Measurements from ENCODE around the gene MAP4K3.
"Not testable (repeated sequence)": the region's sequence is repeated elsewhere in the genome, so short reads cannot be mapped to it uniquely, and the experiment has no call there.

Gene MAP4K3

DNA sequence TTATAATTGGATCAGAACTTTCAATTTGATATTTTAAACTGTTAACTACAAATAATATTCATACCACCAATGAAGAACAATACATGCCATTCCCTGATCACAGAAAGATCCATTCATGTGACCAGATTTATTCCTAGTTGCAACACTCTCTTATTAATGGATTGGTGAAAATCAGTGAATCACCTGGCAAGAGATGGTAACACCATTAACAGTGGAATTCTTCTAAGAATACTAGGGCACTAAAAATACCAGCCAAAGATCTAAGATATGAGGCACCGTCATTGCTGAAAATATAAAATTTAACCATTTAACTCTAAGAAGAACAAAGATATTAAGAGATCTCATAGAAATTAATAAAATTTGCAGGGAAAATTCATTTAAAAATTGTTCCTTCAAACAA is 58.1 kb downstream of the MAP4K3 start:
- no peaks in the 10 kb centered on the region for H3K4me1 ChIP-seq (ENCODE audit: control insufficient read depth, insufficient read depth, low read length, poor library complexity, severe bottlenecking)
- H3K4me3 ChIP-seq (ENCODE audit: insufficient read depth, low read depth, low read length, poor library complexity, severe bottlenecking) = no peak overlapping the region
- H3K27me3 ChIP-seq (replicated peaks; ENCODE audit: control insufficient read depth, insufficient read depth, low read length, poor library complexity, severe bottlenecking) = no peaks in the 10 kb centered on the region
- H3K36me3 ChIP-seq (ENCODE audit: control insufficient read depth, insufficient read depth, low read length) = no peaks in the 10 kb centered on the region
- no peak for DNase-seq
- no peak overlapping the region for H3K27ac ChIP-seq (ENCODE audit: insufficient read depth, low read length, poor library complexity, severe bottlenecking)
- no peaks in the 10 kb centered on the region for H3K9me3 ChIP-seq (ENCODE audit: control insufficient read depth, low read length)

DNA sequence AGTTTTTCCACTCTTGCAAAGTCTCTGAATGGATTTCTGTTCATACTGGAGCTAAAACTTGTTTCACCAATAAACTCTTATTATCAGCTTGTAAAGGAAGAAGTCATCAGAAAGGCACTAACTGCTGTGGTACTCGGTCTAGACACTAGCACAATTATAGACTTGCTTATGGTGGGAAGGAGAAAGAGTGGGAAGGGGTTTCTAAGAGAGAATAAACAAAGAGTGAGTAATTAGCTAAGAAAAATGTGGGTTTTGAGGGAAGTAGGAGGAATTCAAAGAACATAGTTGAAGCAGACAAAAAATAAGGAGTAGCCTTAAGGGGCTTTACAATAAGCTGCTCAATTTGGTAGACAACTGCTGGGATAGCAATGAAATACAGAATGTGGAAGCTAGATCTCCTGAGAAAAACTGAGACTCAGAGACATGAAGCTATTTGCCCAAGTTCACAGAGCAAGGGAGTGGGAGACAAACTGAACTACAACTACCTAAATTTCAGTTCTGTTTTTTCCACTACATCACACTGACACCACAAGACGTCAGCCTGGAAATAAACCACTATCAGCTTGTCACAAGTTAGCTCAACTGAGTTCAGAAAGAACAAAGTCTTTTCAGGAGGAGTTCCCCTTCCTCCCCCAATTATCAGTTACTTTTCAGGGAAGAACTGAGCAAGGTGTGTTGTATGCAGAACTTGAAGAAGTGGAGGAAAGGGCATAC is 59.7 kb downstream of the MAP4K3 start:
- Histone ChIP-seq H3K27ac (ENCODE audit: insufficient read depth, low read length, poor library complexity, severe bottlenecking) (no peak overlapping the region), H3K4me1 (ENCODE audit: control insufficient read depth, insufficient read depth, low read length, poor library complexity, severe bottlenecking) (no peaks in the 10 kb centered on the region), H3K27me3 (replicated peaks; ENCODE audit: control insufficient read depth, insufficient read depth, low read length, poor library complexity, severe bottlenecking) (no peaks in the 10 kb centered on the region), H3K9me3 (ENCODE audit: control insufficient read depth, low read length) (no peaks in the 10 kb centered on the region), H3K36me3 (ENCODE audit: control insufficient read depth, insufficient read depth, low read length) (no peaks in the 10 kb centered on the region), H3K4me3 (ENCODE audit: insufficient read depth, low read depth, low read length, poor library complexity, severe bottlenecking) (no peak overlapping the region)
- no peak for DNase-seq

DNA sequence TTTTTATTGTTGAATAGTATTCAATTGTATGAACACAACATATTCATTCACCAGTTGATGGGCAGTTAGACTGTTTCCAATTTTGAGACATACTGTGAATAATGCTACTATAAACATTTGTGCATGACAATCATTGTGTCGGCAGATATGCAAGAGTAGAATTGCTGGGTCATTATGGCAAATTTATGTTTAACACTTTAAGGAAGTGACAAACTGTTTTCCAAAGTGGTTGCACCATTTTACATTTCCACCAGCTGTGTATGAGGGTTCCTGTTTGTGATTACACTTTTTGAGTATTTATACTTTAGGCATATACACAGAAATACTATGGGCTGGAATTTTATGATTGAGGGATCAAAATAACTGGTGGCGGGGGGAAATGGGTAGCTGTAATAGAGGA is 61.2 kb downstream of the MAP4K3 start:
- Histone ChIP-seq H3K4me3 (ENCODE audit: insufficient read depth, low read depth, low read length, poor library complexity, severe bottlenecking) (no peak overlapping the region), H3K9me3 (ENCODE audit: control insufficient read depth, low read length) (no peaks in the 10 kb centered on the region), H3K27me3 (replicated peaks; ENCODE audit: control insufficient read depth, insufficient read depth, low read length, poor library complexity, severe bottlenecking) (no peaks in the 10 kb centered on the region), H3K36me3 (ENCODE audit: control insufficient read depth, insufficient read depth, low read length) (no peaks in the 10 kb centered on the region), H3K4me1 (ENCODE audit: control insufficient read depth, insufficient read depth, low read length, poor library complexity, severe bottlenecking) (no peaks in the 10 kb centered on the region), H3K27ac (ENCODE audit: insufficient read depth, low read length, poor library complexity, severe bottlenecking) (no peak overlapping the region)
- no peak for DNase-seq

DNA sequence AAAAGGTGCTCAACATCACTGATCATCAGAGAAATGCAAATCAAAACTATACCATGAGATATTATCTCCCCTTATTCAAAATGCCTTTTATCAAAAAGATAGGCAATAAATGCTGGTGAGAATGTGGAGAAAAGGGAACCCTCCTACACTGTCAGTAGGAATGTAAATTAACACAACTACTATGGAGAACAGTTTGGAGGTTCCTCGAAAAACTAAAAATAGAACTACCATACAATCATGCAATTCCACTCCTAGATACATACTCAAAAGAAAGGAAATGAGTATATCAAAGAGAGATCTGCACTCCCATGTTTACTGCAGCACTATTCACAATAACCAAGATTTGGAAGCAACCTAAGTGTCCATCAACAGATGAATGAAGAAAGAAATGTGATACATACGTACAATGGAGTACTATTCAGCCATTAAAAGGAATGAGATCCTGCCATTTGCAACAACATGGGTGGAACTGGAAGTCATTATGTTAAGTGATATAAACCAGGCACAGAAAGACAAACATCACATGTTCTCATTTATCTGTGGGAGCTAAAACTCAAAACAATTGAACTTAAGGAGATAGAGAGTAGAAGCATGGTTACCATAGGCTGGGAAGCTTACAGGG is 63.8 kb downstream of the MAP4K3 start:
- DNase-seq = no peak
- H3K9me3 ChIP-seq (ENCODE audit: control insufficient read depth, low read length) = no peaks in the 10 kb centered on the region
- H3K4me3 ChIP-seq (ENCODE audit: insufficient read depth, low read depth, low read length, poor library complexity, severe bottlenecking) = no peak overlapping the region
- H3K36me3 ChIP-seq (ENCODE audit: control insufficient read depth, insufficient read depth, low read length) = no peaks in the 10 kb centered on the region
- no peaks in the 10 kb centered on the region for H3K27me3 ChIP-seq (replicated peaks; ENCODE audit: control insufficient read depth, insufficient read depth, low read length, poor library complexity, severe bottlenecking)
- H3K4me1 ChIP-seq (ENCODE audit: control insufficient read depth, insufficient read depth, low read length, poor library complexity, severe bottlenecking) = no peaks in the 10 kb centered on the region
- H3K27ac ChIP-seq (ENCODE audit: insufficient read depth, low read length, poor library complexity, severe bottlenecking) = no peak overlapping the region

DNA sequence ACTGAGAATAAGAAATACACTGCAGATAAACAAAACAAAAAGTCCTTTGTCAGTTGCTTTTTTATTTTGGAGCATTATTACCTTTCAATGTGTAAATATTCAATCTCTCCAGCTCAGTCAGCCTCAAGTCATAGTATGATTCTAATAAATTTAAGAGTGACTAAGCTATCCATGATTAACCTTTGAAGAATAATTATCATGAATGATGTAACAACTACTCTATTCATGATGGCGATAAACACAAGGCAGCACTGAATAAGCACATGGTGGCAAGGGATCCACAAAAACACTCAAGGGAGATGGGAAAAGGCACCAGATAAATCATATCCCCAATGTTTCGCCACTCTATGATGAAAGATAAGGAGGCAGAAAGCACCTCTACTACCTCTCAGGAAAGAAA is 67.0 kb downstream of the MAP4K3 start:
- H3K4me3 ChIP-seq (ENCODE audit: insufficient read depth, low read depth, low read length, poor library complexity, severe bottlenecking) = no peak overlapping the region
- H3K27ac ChIP-seq (ENCODE audit: insufficient read depth, low read length, poor library complexity, severe bottlenecking) = no peak overlapping the region
- H3K27me3 ChIP-seq (replicated peaks; ENCODE audit: control insufficient read depth, insufficient read depth, low read length, poor library complexity, severe bottlenecking) = no peaks in the 10 kb centered on the region
- no peaks in the 10 kb centered on the region for H3K9me3 ChIP-seq (ENCODE audit: control insufficient read depth, low read length)
- DNase-seq = no peak
- H3K36me3 ChIP-seq (ENCODE audit: control insufficient read depth, insufficient read depth, low read length) = no peaks in the 10 kb centered on the region
- no peaks in the 10 kb centered on the region for H3K4me1 ChIP-seq (ENCODE audit: control insufficient read depth, insufficient read depth, low read length, poor library complexity, severe bottlenecking)

DNA sequence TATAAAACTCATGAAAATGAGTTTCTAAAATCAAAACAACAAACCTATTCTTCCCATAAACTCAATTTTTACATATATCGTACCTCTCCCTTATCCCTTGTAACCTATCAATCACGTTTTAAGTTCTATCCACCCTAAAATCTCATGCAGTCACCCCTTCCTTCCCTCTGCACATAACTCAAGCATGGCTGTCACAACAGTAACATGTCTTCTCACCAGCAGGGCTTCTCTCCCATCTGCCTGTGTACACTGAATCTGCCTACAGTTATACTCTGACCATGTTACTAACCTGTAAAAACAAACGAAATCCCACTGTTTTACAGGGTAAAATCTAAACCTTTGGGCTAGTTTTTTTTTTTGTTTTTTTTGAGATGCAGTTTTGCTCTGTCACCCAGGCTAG is 68.2 kb downstream of the MAP4K3 start:
- H3K4me3 ChIP-seq (ENCODE audit: insufficient read depth, low read depth, low read length, poor library complexity, severe bottlenecking) = no peak overlapping the region

DNA sequence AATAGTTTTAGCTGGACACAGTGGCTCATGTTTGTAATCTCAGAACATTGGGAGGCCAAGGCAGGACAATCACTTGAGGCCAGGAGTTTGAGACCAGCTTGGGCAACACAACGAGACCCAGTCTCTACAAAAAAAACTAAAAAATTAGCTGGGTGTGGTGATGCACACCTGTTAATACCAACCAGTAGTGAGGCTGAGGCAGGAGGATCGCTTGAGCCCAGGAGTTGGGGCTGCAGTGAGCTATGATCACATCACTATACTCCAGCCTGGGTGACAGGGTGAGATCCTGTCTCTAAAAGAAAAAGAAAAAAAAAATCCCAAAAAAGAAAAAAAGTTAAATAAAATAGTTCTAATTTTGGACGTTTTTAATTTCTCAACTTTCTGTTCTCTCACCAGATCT is 68.7 kb downstream of the MAP4K3 start:
- no peak for DNase-seq
- Histone ChIP-seq H3K4me3 (ENCODE audit: insufficient read depth, low read depth, low read length, poor library complexity, severe bottlenecking) (no peak overlapping the region), H3K27me3 (replicated peaks; ENCODE audit: control insufficient read depth, insufficient read depth, low read length, poor library complexity, severe bottlenecking) (no peaks in the 10 kb centered on the region), H3K9me3 (ENCODE audit: control insufficient read depth, low read length) (no peaks in the 10 kb centered on the region), H3K27ac (ENCODE audit: insufficient read depth, low read length, poor library complexity, severe bottlenecking) (no peak overlapping the region), H3K4me1 (ENCODE audit: control insufficient read depth, insufficient read depth, low read length, poor library complexity, severe bottlenecking) (no peaks in the 10 kb centered on the region), H3K36me3 (ENCODE audit: control insufficient read depth, insufficient read depth, low read length) (no peaks in the 10 kb centered on the region)

More for the DNA sequence above, 68.2 kb downstream of the MAP4K3 start:
- DNase-seq = no peak
- H3K36me3 ChIP-seq (ENCODE audit: control insufficient read depth, insufficient read depth, low read length) = no peaks in the 10 kb centered on the region
- no peak overlapping the region for H3K27ac ChIP-seq (ENCODE audit: insufficient read depth, low read length, poor library complexity, severe bottlenecking)
- no peaks in the 10 kb centered on the region for H3K9me3 ChIP-seq (ENCODE audit: control insufficient read depth, low read length)
- H3K4me1 ChIP-seq (ENCODE audit: control insufficient read depth, insufficient read depth, low read length, poor library complexity, severe bottlenecking) = no peaks in the 10 kb centered on the region
- H3K27me3 ChIP-seq (replicated peaks; ENCODE audit: control insufficient read depth, insufficient read depth, low read length, poor library complexity, severe bottlenecking) = no peaks in the 10 kb centered on the region

DNA sequence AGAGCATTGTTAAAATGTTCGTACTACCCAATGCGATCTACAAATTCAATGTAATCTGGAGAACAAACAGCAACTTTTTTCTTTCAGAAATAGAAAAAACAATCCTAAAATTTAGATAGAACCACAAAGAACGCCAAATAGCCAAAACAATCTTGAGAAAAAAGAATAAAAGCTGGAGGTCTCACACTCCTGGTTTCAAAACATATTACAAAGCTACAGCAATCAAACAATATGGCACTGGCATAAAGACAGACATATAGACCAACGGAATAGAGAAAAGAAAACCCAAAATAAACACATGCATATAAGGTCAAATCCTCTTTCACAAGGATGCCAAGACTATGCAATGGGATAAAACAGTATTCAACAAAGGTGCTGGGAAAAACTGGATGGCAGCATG is 74.5 kb downstream of the MAP4K3 start:
- DNase-seq = no peak
- Histone ChIP-seq H3K27ac (ENCODE audit: insufficient read depth, low read length, poor library complexity, severe bottlenecking) (no peak overlapping the region), H3K27me3 (replicated peaks; ENCODE audit: control insufficient read depth, insufficient read depth, low read length, poor library complexity, severe bottlenecking) (no peaks in the 10 kb centered on the region), H3K36me3 (ENCODE audit: control insufficient read depth, insufficient read depth, low read length) (no peaks in the 10 kb centered on the region), H3K9me3 (ENCODE audit: control insufficient read depth, low read length) (no peaks in the 10 kb centered on the region), H3K4me3 (ENCODE audit: insufficient read depth, low read depth, low read length, poor library complexity, severe bottlenecking) (no peak overlapping the region), H3K4me1 (ENCODE audit: control insufficient read depth, insufficient read depth, low read length, poor library complexity, severe bottlenecking) (no peaks in the 10 kb centered on the region)

DNA sequence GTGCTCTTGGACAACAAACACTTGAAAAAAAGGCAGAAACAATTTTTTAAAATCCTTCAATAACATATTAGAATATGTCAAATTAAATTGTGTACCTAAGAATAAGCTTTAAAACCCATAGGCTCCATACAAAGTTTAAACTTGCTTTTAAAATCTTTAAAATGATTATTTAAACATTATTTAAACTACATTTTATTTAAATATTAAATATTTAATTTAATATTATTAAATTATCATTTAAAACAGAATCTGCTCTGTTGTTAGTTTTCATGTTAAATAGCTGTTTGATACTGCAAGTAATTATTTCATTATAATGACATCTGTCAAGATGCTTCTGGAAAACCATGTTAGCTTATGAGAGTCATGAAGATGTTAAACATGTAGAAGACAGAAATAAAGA is 75.6 kb downstream of the MAP4K3 start:
- Histone ChIP-seq H3K4me3 (ENCODE audit: insufficient read depth, low read depth, low read length, poor library complexity, severe bottlenecking) (no peak overlapping the region), H3K27me3 (replicated peaks; ENCODE audit: control insufficient read depth, insufficient read depth, low read length, poor library complexity, severe bottlenecking) (no peaks in the 10 kb centered on the region), H3K4me1 (ENCODE audit: control insufficient read depth, insufficient read depth, low read length, poor library complexity, severe bottlenecking) (no peaks in the 10 kb centered on the region), H3K36me3 (ENCODE audit: control insufficient read depth, insufficient read depth, low read length) (no peaks in the 10 kb centered on the region), H3K27ac (ENCODE audit: insufficient read depth, low read length, poor library complexity, severe bottlenecking) (no peak overlapping the region), H3K9me3 (ENCODE audit: control insufficient read depth, low read length) (no peaks in the 10 kb centered on the region)
- DNase-seq = no peak

DNA sequence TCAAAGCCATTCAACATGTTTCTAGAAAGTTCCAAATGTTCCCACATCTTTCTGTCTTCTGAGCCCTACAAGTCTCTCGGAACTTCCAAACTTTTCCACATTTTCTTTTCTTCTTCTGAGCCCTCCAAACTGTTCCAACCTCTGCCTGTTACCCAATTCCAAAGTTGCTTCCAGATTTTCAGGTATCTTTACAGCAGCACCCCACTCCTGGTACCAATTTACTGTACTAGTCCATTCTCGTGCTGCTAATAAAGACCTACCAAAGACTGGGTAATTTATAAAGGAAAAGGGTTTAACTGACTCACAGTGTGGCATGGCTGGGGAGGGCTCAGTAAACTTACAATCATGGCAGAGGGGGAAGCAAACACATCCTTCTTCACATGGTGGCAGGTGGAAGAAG is 76.7 kb downstream of the MAP4K3 start:
- not testable (repeated sequence) for H3K27ac ChIP-seq (ENCODE audit: insufficient read depth, low read length, poor library complexity, severe bottlenecking); H3K9me3 ChIP-seq (ENCODE audit: control insufficient read depth, low read length); H3K4me3 ChIP-seq (ENCODE audit: insufficient read depth, low read depth, low read length, poor library complexity, severe bottlenecking); H3K4me1 ChIP-seq (ENCODE audit: control insufficient read depth, insufficient read depth, low read length, poor library complexity, severe bottlenecking); H3K36me3 ChIP-seq (ENCODE audit: control insufficient read depth, insufficient read depth, low read length); H3K27me3 ChIP-seq (replicated peaks; ENCODE audit: control insufficient read depth, insufficient read depth, low read length, poor library complexity, severe bottlenecking); DNase-seq

Data from effector memory CD4-positive, alpha-beta T cell (primary cell).